GM19395 (cell line): ENCODE measurements around the gene C14orf180.

ENCODE experiments used
- ATAC-seq: cut with Tn5 transposase; IDR thresholded peaks from one replicate; pipeline ENCODE4 v1.9.1; 2021; ENCODE audit warnings: mild to moderate bottlenecking, moderate library complexity; ENCODE audit not compliant: unreplicated experiment

Gene C14orf180

DNA sequence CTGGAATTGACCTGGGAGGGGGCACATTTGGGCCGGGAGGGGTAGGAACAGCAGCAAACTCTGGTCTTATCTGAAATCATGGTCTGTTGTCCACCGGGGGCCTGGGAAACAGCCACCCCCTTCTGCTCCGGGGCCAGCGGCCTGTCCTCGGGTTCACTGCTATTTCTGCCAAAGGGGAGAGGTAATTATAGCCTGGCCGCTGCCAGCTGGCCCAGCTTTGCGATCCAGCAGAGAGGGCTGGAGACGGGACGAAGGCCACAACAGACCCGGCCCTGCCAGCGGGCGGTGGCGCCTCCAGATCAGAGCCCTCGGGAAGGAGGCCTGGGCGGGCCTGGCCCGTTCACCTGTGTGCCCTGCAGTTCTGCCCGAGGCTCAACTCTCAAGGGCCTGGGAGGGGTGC is at the start of gene C14orf180:
Gene C14orf180 (plus strand): TSS at position 258 of the 400 bp plus-strand sequence. CDS start 6,667 bp downstream, outside the sequence.
- ATAC-seq, result no peak

DNA sequence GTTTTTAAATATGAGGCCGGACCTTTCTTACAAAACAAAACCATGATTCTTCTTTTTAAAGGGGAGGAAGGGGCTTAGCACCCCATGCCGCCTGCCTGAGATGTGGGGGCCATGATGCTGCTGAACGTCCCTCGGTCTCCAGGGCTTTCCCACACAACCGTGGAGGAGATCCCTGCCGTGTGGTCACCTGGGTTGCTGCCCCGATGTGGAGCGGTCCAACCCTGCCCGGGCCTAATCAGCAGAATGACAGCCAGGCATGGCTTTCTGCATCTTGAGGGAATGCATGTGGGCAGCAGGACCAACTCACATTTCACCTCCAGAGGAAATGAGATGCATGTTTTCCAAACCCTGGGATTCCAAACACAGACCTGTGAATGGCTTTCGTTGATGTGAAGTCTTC is 48.9 kb upstream of the C14orf180 start:
- no peak for ATAC-seq

DNA sequence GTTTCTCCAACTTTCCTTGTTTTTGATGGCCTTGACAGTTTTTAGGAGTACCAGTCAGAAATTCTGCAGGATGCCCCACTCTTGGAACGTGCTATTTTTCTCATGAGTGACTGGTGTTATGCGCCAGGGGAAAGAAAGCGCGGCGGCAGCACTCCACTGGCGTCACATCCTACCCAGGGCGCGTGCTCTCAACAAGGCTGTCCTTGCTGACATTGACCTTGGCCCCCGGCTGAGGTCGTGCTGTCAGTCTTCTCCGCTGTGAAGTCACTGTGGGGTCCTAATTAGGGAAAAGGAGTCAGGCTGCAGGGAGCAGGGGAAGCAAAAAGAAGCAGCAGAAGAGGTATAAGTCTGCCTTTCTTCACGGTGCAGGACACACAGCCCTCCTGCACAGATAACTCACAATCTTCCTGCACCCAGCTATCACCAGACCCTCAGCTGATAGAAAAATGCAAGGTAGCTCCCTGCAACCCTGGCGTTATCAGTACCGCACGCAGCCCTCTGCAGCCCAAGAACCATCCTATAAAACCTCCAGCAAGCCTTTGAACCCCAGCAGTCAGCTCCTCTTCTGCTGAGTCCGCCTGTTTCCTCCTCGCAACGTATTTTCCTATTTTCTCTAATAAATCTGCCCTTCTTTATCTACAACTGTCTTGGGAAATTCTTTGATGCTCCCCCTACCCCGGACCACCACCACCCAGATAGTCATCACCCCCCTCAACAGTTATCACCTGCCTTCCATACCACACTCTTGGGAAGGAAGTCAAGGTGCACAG is 48.0 kb upstream of the C14orf180 start:
- no peak for ATAC-seq

DNA sequence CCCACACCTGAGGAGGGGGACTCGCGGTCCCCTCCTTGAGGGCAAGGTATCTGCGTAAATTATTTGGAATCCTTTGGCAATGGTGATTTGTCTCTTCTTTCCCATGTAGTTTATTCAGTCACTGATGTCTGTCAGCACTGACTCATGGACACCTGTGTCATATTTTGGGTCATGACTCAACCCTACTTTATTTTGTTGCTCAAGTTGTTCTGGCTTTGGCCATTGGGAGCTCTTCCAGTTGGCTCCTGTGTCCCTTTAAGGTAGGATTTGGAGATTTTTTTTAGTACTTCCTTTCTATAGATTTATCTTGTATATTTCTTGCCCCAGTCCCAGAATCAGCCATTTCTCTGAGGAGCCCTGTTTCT is 47.4 kb upstream of the C14orf180 start:
- ATAC-seq, result no peak

DNA sequence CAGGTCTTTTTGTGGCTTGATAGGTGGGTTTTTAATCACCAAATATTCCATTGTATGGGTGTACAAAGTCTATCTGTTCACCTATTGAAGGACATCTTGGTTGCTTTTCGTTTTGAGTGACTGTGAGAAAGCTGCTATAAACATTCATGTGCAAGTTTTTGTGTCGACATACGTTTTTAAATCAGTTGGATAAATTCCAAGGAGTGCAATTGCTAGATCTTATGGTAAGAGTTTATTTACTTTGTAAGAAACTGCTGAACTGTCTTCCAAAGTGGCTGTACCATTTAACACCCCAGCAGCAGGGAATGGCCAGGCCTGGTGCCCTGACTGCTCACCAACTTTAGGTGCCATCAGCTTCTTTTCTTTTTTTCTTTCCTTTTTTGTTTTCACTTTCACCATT is 45.5 kb upstream of the C14orf180 start:
- ATAC-seq, result no peak

DNA sequence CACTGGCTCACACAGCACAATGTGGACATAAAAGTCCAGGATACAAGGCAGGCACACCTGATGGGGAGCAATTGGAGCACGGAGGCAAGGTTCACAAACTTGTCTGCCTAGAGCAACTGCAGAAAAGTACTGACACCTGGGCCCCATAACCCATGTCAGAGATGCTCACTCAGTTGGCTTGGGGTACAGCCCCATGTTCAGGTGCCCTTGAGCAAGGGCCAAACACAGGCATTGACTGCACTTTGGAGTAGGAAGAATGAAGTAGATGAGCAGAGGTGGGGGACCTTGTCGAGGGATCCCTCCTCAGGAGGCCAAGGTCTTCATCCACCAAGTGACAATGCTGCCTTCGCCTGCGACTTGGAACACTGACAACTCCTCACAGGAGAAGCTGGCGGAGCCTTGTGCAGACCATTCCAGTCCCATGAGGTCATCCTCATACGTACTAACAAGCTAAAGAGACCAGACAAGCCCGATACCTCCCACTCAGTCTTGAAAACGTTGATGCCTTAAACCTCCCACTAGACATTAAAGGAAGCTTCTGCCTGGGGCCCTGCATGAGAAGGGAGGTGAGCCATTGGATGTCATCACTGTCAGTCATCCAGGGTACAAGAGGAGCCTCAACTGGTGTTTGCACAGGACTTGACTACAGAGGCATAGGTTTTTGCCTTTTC is 42.5 kb upstream of the C14orf180 start:
- ATAC-seq, result no peak

DNA sequence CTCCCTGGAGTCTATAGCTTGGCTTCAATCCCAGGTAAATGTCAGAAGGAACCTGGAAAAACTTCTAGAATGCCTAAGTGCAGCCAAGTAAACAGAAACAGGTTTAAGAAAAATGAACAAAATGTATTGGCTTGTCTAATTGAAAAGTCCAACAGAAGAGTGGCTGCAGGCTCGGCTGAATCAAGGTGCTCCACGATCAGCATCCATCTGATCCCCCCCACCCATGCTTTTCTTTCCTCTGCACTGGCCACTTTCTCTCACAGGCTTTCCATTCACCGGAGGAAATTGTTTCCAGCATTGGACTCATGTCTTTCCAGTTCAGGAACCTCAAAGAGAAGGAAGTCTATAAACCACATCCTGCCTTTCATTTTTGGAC is 42.0 kb upstream of the C14orf180 start:
- ATAC-seq, result no peak

DNA sequence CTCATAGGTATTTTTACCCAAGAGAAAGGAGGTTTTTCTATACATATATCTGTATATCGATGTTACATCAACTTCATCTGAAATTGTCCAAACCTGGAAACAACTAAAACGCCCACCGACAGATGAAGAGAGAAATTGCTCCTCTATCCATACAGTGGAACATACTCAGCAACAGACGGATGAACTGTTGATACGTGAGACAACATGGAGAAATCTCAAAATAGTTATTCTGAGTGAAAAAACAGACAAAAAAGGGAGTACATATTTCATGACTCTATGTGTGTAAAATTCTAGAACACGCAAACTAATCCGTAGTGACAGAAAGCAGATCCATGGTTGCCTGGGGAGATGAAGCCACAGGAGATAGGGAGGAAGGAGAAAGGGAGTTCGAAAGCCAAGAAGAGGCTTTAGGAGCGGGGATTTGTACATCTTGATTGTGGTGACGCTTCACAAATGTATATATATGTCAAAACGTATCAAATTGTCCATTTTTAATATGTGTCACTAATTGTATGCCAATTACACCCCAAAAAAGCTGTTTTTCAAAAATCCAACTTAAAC is 37.6 kb upstream of the C14orf180 start:
- no peak for ATAC-seq

DNA sequence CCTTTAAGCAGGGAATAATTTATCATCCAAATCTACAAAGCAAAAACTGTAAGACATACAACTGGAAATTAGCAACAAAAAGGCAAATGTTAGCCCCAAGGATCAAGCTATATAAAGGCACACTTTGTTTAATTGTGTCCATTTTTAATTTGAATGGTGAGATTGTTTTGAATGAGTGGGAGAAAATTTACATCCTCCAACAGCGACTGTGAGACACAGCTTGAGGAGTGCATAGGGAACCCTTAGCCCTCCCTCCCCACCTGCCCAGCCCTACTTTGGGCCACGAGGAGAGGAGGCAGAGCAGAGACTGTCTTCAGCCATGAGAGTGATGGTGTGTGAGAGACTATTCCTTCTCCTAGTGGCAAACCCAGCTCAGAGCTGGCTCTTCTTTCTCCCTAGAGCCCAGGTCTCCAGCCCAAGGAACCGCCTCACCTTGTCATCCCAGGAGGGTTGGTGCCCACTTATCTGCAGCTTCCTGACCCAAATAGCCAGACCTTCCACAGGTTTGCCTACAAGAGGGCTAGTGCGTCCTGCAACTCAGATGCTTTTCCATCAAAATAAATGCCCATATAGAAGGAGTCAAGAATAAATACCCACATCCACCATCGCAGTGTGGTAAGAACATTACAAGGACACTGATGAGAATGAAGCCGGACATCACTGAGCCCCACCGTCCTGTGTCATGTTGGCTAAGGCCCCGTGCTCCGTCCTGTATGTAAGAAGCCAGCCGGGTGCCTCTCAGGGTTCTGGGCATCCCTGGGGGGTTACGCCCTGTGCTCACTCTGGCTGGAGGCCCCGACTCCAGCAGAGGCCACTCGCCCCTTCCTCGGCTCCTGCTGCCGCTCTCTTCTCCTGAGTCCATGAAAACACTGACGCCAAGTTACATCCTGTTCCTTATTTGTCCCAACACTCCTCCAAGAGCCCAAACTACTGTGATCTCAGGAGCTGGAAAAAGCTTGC is 36.4 kb upstream of the C14orf180 start:
- ATAC-seq, result no peak

DNA sequence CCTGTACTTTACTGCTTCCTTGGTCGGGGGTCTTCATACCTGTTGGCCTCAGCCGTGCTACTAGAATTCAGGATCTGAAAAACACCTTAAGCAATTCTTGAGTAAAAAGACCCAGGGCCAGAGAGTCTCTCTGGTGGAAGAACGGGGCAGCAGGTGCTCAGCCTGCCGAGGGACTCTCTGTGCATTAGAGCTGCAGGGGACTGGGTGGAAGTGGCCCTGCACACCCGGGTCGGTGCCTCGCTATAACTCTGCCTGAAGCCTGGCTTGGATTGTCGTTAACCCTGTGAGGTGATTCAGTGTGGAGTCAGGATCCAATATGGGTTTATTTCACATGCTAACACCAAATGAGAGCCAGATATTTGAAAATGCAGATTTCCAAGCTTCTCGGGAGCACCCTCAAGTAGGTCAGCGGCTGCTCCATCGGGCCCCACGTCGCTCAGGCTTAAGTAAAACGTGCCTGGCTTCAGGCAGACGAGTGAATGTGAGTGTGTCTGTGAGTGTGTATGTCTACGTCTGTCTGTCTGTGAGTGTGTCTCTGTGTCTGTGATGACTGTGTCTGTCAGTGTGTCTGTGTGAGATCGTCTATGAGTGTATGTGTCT is 35.1 kb upstream of the C14orf180 start:
- ATAC-seq, result no peak

DNA sequence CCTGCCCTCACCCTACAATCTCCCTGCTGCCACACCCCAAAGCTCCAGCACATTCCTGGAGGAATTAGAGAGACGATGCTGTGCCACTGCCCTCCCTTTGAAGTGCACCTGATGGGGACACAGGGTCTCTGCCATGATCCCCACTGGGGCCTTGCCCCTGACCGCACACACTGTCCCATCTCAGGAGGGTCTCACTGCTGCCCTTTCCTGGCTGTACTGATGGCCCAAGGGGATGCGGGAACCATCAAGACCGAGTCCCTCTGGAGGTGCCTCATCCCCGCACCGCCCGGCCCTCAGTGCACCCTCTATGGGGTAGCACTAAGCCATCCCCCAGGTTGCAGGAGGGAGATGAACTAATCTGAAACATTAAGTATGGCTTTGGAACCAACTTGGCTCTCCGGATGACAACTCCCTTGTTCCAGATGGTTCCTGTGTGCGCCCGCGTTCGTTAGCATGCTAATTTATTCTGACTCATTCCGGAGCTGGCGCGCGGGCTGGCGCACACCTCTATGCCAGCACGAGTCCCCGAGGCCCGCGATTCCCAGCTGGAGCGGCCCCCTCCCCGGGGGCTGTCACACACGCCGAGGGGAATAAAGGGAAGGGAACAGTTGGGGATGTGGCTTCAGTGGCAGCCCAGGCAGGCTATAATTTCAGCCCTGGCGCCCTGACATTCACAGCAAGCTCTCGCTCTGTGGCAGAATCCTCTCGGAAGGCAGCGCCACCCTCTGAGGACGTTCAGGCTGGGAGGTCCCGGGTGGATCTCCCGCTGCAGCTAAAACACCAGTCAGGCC is 34.2 kb upstream of the C14orf180 start:
- no peak for ATAC-seq

DNA sequence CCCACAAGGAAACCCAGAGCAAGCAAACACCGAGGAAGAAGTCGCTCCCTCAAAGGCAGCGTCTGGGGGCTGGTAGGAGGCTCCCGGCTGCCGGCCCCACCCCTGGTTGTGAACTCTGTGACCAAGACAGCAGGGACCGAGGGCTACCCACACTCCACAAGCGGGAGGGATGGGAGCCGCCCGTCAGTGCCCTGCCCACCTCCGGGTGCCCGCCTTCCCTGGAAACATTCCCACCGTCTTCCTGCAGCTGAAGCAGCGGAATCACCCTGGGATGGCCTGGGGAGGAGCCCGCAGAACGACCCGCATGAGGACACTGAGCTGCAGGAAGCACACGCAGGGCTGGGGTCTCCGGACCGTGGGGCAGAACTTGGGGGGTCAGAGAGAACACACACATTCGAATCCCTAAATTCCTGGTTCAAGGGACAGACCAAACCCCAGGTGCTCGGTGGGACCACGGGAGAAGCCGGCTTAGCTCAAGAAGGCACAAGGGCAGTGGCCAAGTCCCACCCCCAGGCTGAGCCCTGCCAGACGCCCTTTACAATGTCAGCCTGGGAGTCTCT is 33.5 kb upstream of the C14orf180 start:
- no peak for ATAC-seq

DNA sequence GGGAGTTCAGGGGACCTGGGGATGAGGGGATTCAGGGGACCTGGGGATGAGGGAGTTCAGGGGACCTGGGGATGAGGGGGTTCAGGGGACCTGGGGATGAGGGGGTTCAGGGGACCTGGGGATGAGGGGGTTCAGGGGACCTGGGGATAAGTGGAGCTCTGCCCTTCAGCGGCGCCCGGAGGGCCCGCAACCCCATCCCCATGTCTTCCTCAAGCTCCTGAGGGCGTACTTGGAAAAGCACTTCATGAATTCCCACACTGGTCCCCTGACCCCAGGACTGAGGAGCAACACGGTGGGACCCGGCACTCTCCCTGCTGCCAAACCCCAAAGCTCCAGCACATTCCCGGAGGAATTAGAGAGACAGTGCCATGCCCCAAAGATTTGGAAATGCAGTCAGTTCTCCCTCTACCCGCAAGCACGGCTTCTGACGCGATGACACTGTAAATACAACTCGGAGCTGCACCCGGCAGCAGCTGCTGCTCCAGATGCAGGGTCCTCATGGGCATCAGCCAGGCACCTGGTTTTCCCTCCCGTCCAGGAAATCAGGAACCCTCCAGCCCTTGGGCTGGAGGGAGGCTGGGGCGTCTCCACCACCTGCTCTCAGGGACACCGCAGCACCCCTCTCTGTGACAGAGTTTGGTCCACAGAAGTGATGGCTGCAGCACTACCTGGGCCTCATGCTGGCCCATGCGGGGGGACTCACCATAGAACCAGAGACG is 32.8 kb upstream of the C14orf180 start:
- ATAC-seq, result no peak

DNA sequence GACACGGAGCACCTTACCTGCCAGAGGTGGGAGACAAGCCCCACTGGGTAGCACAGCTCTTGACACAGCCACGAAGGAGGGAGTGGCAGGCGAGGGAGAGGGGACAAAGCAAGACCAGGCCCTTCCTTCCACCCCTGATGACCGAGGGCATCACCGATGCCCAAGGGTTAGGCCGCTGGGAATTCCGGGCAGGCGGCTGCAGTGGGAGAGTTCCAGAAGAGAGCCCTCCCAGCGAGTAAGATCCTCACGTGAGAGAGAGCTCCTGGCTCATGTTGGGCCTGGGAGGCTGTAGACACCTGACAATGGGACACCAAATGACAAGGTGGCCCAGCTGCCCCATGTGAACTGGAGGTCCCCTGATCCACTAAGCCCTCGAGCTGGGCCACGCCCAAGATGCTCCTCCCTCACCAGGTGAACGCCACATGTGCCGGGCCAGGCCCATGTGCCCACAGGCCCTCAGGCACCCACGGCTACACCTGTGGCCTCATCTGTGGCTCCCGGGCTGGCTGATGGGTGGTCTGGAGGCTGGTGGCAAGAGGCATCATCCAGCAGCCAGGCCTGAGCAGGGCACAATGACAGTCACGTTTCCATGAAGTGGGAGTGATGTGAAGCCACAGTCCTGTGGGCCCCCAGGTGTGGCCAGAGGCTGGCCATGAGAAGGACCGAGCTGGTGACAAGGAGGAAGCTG is 32.1 kb upstream of the C14orf180 start:
- no peak for ATAC-seq

DNA sequence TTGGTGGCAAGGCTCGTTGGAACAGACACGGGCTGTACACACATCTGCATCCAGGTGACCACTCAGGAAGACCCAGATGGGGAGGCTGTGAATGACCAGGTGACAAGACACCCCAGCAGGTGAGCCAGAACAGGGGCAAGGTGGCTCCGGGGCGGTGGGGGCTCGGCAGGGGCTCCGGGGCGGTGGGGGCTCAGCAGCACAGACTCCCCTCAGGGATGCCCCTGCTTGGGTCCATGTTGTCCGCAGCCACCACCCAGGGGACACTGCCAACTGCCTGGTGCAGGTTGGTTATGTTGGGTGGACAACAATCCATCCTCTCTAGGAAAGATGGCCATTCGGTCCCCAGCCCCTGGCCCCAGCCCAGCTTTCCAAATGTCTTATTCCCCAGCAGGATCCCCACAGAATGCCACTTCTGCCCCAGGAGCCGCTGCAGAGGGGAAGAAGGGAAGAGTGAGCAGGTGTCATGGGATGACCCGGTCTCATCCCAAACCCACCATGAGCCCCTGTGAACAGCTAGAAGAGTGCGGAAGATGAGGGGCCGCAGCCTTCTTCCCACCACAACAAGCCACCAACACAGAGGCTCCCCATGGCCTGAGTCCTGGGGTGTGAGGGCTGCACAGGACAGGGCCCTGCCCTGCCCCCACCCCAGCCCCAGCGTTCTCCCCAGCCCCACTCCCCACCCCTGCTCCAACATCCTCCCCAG is 31.4 kb upstream of the C14orf180 start:
- ATAC-seq, result no peak

DNA sequence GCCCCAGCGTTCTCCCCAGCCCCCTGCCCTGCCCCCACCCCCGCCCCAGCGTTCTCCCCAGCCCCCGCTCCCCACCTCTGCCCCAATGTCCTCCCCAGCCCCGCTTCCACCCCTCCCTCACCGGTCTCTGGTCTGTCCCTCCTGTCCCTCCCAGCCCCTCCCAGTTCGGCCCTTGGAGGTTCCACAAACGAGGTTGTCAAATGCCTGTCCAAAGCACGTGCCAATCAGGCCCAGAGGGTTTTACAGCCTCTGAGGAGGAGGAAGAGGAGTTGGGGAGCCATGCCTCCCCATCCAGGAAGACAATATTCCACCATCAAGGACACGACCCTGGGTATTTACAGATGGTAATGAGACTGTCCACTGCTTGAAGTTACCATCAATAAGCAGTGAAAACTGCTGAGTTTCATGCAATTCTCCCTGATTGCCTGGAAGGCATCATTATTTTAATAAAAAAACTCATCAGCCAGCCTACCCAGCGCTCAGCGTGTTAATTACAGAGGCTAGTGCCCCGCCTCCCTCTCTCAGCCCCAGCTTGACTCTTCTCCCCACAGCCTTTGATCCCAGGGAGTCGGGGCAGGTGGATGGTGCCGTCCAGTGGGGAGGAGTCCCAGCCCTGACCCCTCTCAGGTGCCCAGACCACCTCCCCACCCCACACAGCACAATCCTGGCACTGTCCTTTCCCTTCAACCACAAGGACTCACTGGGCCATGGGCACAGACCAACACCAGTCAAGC is 30.6 kb upstream of the C14orf180 start:
- ATAC-seq, result no peak
